HCT116 (cell line): Measurements from ENCODE around the gene HINT2. TPM values are rescaled to one million over a fixed set of nuclear protein-coding genes. Genes with fewer than 3 reads are reported as not detected.

Source experiments
- ATAC-seq: fragments of 200-7000 bp; cut with Tn5 transposase; 2 replicates; pipeline ENCODE4 v1.9.1; 2020; ENCODE audit warnings: mild to moderate bottlenecking, moderate library complexity
- BruUV-seq: library from RNA; stranded (reverse); fragments of 400-500 nt; replicated peaks from 2 replicates; lab custom pipeline; 2021; lab: Mats Ljungman, UMichigan
- CTCF ChIA-PET: fragments of 300-600 bp; sonication (Branson Sonifier 250); formaldehyde crosslinking; loops from one replicate; lab custom pipeline; 2021; ENCODE audit warnings: antibody characterized with exemption; lab: Charles Lee
- POLR2A ChIA-PET: fragments of 300-600, 350-600 bp; sonication (Branson Sonifier 250); formaldehyde crosslinking; loops from one replicate; lab custom pipeline; 2021; ENCODE audit warnings: antibody characterized with exemption; lab: Charles Lee
- RAD21 ChIA-PET, 2 experiments: fragments of 300-600 bp; sonication (Branson Sonifier 250); formaldehyde crosslinking; loops; one replicate each; lab custom pipeline; 2023; ENCODE audit warnings: low total read pairs in 2 of 2; ENCODE audit not compliant: uncharacterized antibody in 2 of 2, unreplicated experiment in 2 of 2, low non-redundant PET in 1 of 2; lab: Charles Lee
- DNase-seq: peaks from one replicate; pipeline ENCODE4 v3.0.0-alpha.2; 2010; ENCODE audit warnings: low read depth, low spot score
- H2AFZ ChIP-seq: fragments of 200-600 bp; shearing (Covaris generic), sonication (generic); 2 replicates; pipeline ENCODE4 v1.6.1; 2017; ENCODE audit warnings: low read depth, mixed run types, mixed read lengths, antibody characterized with exemption, low read length; ENCODE audit not compliant: poor library complexity, severe bottlenecking
- H3K27ac ChIP-seq: 2 replicates; pipeline ENCODE4 v1.5.1; 2012; ENCODE audit warnings: low read depth, low read length
- H3K27me3 ChIP-seq: fragments of 200-600 bp; sonication (generic); 2 replicates; pipeline ENCODE4 v1.6.1; 2016; ENCODE audit warnings: mixed run types, low read length, mixed read lengths; ENCODE audit not compliant: insufficient read depth
- H3K36me3 ChIP-seq, 2 experiments: fragments of 200-500 bp in 1 of 2; fragments of 200-600 bp in 1 of 2; sonication (Bioruptor generic) in 1 of 2; sonication (generic) in 1 of 2; 2 replicates each; pipeline versions ENCODE4 v1.5.1 to v1.6.1; 2014 to 2016; ENCODE audit warnings: low read length in 2 of 2, inconsistent platforms in 1 of 2, mixed read lengths in 1 of 2, mixed run types in 1 of 2; ENCODE audit not compliant: insufficient read depth in 2 of 2, control insufficient read depth in 1 of 2
- H3K4me1 ChIP-seq, 2 experiments: fragments of 200-600 bp in 1 of 2; sonication (generic) in 1 of 2; 2 replicates each; pipeline versions ENCODE4 v1.5.1 to v1.6.1; 2012 to 2017; ENCODE audit warnings: low read length in 2 of 2, inconsistent platforms in 1 of 2, mild to moderate bottlenecking in 1 of 2, mixed read lengths in 1 of 2, mixed run types in 1 of 2, moderate library complexity in 1 of 2; ENCODE audit not compliant: insufficient read depth in 2 of 2, control insufficient read depth in 1 of 2
- H3K4me2 ChIP-seq: fragments of 200-600 bp; sonication (generic); 2 replicates; pipeline ENCODE4 v1.6.1; 2017; ENCODE audit warnings: mixed run types, low read length, mixed read lengths
- H3K4me3 ChIP-seq, 2 experiments: fragments of 200-600 bp in 1 of 2; sonication (generic) in 1 of 2; replicated peaks in 1 of 2; 2 replicates each; pipeline ENCODE4 v1.5.1; 2011 to 2016; ENCODE audit warnings: low read length in 2 of 2, control low read depth in 1 of 2, low read depth in 1 of 2, mild to moderate bottlenecking in 1 of 2, mixed read lengths in 1 of 2, mixed run types in 1 of 2
- H3K79me2 ChIP-seq: fragments of 200-600 bp; sonication (generic); 2 replicates; pipeline ENCODE4 v1.6.1; 2017; ENCODE audit warnings: mild to moderate bottlenecking, mixed run types, low read length, moderate library complexity, mixed read lengths; ENCODE audit not compliant: insufficient read depth
- H3K9ac ChIP-seq: fragments of 200-600 bp; sonication (generic); 2 replicates; pipeline ENCODE4 v1.6.1; 2016; ENCODE audit warnings: low read length, mixed read lengths
- H3K9me2 ChIP-seq: fragments of 200-600 bp; sonication (generic), shearing (Covaris generic); 2 replicates; pipeline ENCODE4 v1.6.1; 2017; ENCODE audit warnings: mixed run types, mild to moderate bottlenecking, moderate library complexity; ENCODE audit not compliant: insufficient read depth
- H3K9me3 ChIP-seq, 2 experiments: fragments of 200-500 bp in 1 of 2; fragments of 200-600 bp in 1 of 2; sonication (Bioruptor generic) in 1 of 2; sonication (generic) in 1 of 2; 2 replicates each; pipeline ENCODE4 v1.6.1; 2014 to 2017; ENCODE audit warnings: low read length in 2 of 2, mixed read lengths in 2 of 2, inconsistent platforms in 1 of 2, low read depth in 1 of 2, mild to moderate bottlenecking in 1 of 2, mixed run types in 1 of 2, moderate library complexity in 1 of 2; ENCODE audit not compliant: control insufficient read depth in 1 of 2, insufficient read depth in 1 of 2
- H4K20me1 ChIP-seq: fragments of 200-600 bp; sonication (generic), shearing (Covaris generic); 2 replicates; pipeline ENCODE4 v1.6.1; 2017; ENCODE audit warnings: mixed run types, mild to moderate bottlenecking, moderate library complexity; ENCODE audit not compliant: insufficient read depth
- CEBPB ChIP-seq: IDR thresholded peaks from 2 replicates; pipeline ENCODE4 v1.6.1; 2012; ENCODE audit warnings: low read depth
- CTCF ChIP-seq, 3 experiments: fragments of 200-600 bp in 1 of 3; sonication (generic) in 1 of 3; IDR thresholded peaks in 2 of 3; conservative IDR thresholded peaks in 1 of 3; 2 replicates each; pipeline ENCODE4 v1.5.1; 2012 to 2017; ENCODE audit warnings: low read depth in 2 of 3, low read length in 2 of 3, antibody characterized with exemption in 1 of 3, borderline replicate concordance in 1 of 3, control low read depth in 1 of 3, mild to moderate bottlenecking in 1 of 3, mixed read lengths in 1 of 3, mixed run types in 1 of 3, moderate library complexity in 1 of 3; ENCODE audit not compliant: insufficient read depth in 1 of 3
- ELF1 ChIP-seq: IDR thresholded peaks from 2 replicates; pipeline ENCODE4 v1.6.1; 2012; ENCODE audit warnings: low read depth, borderline replicate concordance
- TCF7L2 ChIP-seq: IDR thresholded peaks from 2 replicates; pipeline ENCODE4 v1.7.0; 2011; ENCODE audit warnings: borderline replicate concordance, inconsistent platforms; ENCODE audit not compliant: insufficient read depth, insufficient read length; ENCODE audit errors: extremely low read depth
- ZBTB33 ChIP-seq: IDR thresholded peaks from 2 replicates; pipeline ENCODE4 v1.6.1; 2011; ENCODE audit warnings: mild to moderate bottlenecking, low read length, moderate library complexity; ENCODE audit not compliant: insufficient replicate concordance; ENCODE audit errors: extremely low read depth
- intact Hi-C: fragments of 100-400 bp; cut with micrococcal nuclease; formaldehyde crosslinking; loops from 2 replicates; pipeline ENCODE4 v1.10.0; 2022
- total RNA-seq: library from RNA; stranded (reverse); gene quantifications from one replicate; pipeline ENCODE4 v1.2.1, GENCODE V29; 2021; ENCODE audit not compliant: unreplicated experiment

The HINT2 gene
- total RNA-seq, 1 experiment from 2014 or later = 49.0 TPM

- Histone ChIP-seq H3K36me3 (no peaks in the 10 kb centered on the region), H3K9ac (no peak overlapping the region), H4K20me1 (no peaks in the 10 kb centered on the region), H3K27me3 (no peaks in the 10 kb centered on the region), H3K9me2 (no peaks in the 10 kb centered on the region), H3K9me3 (no peaks in the 10 kb centered on the region), H3K27ac (no peak overlapping the region), H3K4me1 (no peaks in the 10 kb centered on the region), H3K4me2 (no peak overlapping the region), H3K79me2 (no peaks in the 10 kb centered on the region), H3K4me3 (no peak overlapping the region), H2AFZ (no peak overlapping the region)
- ChIA-PET POLR2A (no interaction called here), CTCF (no interaction called here), RAD21 (no interaction called here)
- BruUV-seq = no TSS peak
- intact Hi-C loops = no loop called here
- no peak for ATAC-seq
- TF ChIP-seq CTCF (IDR thresholded peaks at IDR 0.05 in 2 of 3, conservative IDR thresholded peaks at IDR 0.05 in 1 of 3; ENCODE audit: borderline replicate concordance in 1 of 3, insufficient read depth in 1 of 3, low read depth in 2 of 3, low read length in 2 of 3) (no peak), CEBPB (no peak), TCF7L2 (no peak), ELF1 (no peak), ZBTB33 (no peak)
- no peak for DNase-seq
These were observed 39.4 kb upstream of the HINT2 start for GRCh38 chr9:35854091-35854762.
